Retinal pigment epithelial cell (primary cell): ENCODE data around the gene PIN1.

ENCODE experiments used
- DNase-seq: peaks from one replicate; pipeline ENCODE4 v3.0.0-alpha.2; 2010; ENCODE audit warnings: low read depth
- H3K4me3 ChIP-seq: 2 replicates; pipeline ENCODE4 v1.5.1; 2011; ENCODE audit warnings: mild to moderate bottlenecking, low read length, control low read depth, moderate library complexity
- CTCF ChIP-seq: conservative IDR thresholded peaks from 2 replicates; pipeline ENCODE4 v1.5.1; 2011; ENCODE audit warnings: low read depth, low read length, control low read depth, inconsistent platforms

PIN1 gene

GRCh38 chr19:9877780-9878510, 42.8 kb downstream of the PIN1 start:
- no peak for TF ChIP-seq CTCF
- DNase-seq = no peak
- H3K4me3 ChIP-seq = no peak overlapping the region

- no peak for TF ChIP-seq CTCF
- H3K4me3 ChIP-seq = no peak overlapping the region
- no peak for DNase-seq
Measured at GRCh38 chr19:9878511-9879196, 43.5 kb downstream of the PIN1 start.

- peak; percentile 36 for DNase-seq
- TF ChIP-seq CTCF = no peak
- H3K4me3 ChIP-seq = no peak overlapping the region
Measured at GRCh38 chr19:9881720-9882119, 46.6 kb downstream of the PIN1 start.

GRCh38 chr19:9883231-9883758, 48.2 kb downstream of the PIN1 start:
- TF ChIP-seq CTCF = no peak
- no peak for DNase-seq
- H3K4me3 ChIP-seq = no peak overlapping the region

- no peak for DNase-seq
- TF ChIP-seq CTCF = no peak
- no peak overlapping the region for H3K4me3 ChIP-seq
Measured at GRCh38 chr19:9883764-9884163, 48.6 kb downstream of the PIN1 start.

GRCh38 chr19:9885077-9885552, 50.0 kb downstream of the PIN1 start:
- H3K4me3 ChIP-seq = no peak overlapping the region
- peak; percentile 17 for TF ChIP-seq CTCF
- DNase-seq = no peak
